Measurements from ENCODE around the gene CDCA3.

CDCA3 gene

GRCh38 chr12:6852651-6853354, 1.7 kb upstream of the CDCA3 start:
- DNase-seq: peak; percentile 44

GRCh38 chr12:6851921-6852650, 1.0 kb upstream of the CDCA3 start, which contains the start of gene USP5:
Gene USP5 (plus strand): TSS chr12:6852150. CDS start chr12:6852180, 30 bp downstream.
- DNase-seq: peak; percentile 99

- no peak for DNase-seq
These were observed 312 bp downstream of the CDCA3 start for GRCh38 chr12:6850796-6851152.

GRCh38 chr12:6849976-6850560, 1.0 kb downstream of the CDCA3 start:
- no peak for DNase-seq

DNA sequence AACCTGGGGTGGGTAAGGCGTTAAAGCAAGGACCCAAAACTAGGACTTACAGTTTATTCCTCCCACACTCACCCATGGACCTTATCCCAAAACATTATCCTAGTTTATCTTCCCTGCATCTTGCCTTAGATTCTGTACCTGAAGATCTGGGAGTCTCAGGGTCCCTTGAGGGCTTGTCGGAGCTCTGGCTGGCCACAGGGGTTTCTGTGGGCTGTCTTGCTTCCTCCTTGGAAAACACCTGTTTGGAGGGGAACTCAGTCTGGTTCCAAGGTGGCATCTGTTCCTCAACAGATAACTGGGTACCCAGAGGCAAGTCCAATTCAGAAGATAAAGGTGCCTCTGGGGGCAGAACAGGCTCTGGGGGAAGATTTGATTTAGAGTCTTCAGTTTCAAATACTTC, 1.7 kb downstream of the CDCA3 start:
- DNase-seq: no peak

- no peak for DNase-seq
These were observed 3.4 kb downstream of the CDCA3 start for GRCh38 chr12:6847676-6848075.

GRCh38 chr12:6846316-6846869, 4.7 kb downstream of the CDCA3 start:
- DNase-seq: no peak

DNA sequence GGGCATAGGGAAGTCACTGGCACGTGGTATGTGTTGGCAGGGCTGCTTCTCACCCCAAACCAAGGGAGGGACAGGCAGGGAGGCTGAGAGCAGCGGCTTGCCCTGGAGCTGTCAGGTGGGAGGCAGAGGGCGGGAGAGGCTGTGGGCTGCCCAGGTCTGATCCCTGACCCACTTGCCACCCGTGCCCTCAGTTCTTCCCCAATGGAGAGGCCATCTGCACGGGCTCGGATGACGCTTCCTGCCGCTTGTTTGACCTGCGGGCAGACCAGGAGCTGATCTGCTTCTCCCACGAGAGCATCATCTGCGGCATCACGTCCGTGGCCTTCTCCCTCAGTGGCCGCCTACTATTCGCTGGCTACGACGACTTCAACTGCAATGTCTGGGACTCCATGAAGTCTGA, 5.7 kb downstream of the CDCA3 start:
- DNase-seq: no peak

DNA sequence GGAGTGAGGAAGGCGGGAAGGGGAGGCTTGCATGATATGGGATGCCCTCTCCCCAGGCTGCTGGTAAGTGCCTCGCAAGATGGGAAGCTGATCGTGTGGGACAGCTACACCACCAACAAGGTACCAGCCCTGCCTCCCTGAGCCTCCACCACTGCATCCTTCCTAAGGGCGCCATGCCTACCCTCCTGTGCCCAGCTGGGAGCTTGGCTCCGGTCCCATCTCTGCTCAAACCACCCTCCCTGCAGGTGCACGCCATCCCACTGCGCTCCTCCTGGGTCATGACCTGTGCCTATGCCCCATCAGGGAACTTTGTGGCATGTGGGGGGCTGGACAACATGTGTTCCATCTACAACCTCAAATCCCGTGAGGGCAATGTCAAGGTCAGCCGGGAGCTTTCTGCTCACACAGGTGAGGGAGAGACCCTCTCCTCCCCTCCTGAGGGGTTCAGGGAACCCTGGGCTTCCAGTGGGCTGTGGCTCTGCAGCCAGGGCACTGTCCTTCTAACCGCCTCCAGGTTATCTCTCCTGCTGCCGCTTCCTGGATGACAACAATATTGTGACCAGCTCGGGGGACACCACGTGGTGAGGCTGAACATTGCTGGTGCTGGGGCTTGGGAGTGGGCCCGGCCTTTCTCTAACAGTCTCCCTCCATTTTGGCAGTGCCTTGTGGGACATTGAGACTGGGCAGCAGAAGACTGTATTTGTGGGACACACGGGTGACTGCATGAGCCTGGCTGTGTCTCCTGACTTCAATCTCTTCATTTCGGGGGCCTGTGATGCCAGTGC, 7.8 kb downstream of the CDCA3 start:
- no peak for DNase-seq

DNA sequence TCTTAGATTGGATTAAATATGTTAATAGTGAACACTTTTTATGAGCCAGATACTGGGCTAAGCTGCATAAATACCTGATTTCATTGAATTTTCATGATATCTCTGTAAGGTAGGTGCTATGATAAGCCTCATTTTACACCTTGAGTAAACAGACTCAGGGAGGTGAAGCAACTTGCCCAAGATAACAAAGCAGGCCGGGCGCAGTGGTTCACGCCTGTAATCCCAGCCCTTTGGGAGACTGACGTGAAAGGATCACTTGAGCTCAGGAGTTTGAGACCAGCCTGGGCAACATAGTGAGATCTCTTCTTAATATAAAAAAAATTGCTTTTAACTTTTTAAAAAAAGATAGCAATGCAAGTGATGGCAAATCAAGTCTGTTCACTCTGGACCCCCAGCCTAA, 9.0 kb downstream of the CDCA3 start:
- DNase-seq: no peak

GRCh38 chr12:6840761-6841515, 10.1 kb downstream of the CDCA3 start, which contains the start of gene GNB3:
Gene GNB3 (plus strand): TSS chr12:6840925. CDS start chr12:6841288, 363 bp downstream.
- DNase-seq: no peak

GRCh38 chr12:6840330-6840729, 10.8 kb downstream of the CDCA3 start:
- DNase-seq: no peak

GRCh38 chr12:6839482-6840201, 11.4 kb downstream of the CDCA3 start:
- DNase-seq: no peak

DNA sequence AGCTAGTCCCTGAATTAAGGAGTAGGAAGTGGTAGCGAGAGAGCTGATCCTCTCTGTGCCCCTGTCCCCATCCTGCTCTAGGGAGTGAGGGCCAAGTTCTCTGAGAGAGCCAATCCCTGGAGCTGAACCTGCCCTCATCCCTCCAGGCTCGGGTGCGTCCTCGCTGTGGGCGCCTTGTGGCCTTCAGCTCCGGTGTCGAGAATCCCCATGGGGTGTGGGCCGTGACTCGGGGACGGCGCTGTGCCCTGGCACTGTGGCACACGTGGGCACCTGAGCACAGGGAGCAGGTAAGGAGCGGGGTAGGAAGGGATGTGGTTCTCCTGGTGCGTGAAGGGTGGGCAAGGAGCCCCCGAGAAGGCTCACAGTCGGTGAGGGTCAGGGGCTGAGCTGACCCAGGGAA, 12.2 kb downstream of the CDCA3 start:
- DNase-seq: no peak

- DNase-seq: no peak
These were observed 13.6 kb downstream of the CDCA3 start for GRCh38 chr12:6837370-6838060.

- no peak for DNase-seq
These were observed 14.2 kb downstream of the CDCA3 start for GRCh38 chr12:6836851-6837250.

DNA sequence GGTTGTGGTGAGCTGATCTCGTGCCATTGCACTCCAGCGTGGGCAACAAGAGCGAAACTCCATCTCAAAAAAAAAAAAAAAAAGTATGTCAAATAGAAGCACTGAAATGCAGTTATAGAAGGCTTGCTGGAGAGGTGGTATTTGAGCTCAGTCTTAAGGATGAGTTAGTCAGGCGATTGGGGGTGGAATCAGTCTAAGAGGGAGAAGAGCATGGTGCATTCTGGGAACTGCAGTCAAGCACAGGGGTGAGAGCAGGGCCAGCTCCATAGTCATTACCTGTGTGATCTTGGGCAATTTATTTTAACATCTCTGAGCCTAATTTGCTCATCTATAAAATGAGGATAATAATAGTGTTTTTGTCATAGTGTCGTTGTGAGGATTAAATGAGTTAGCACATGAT, 16.2 kb downstream of the CDCA3 start:
- no peak for DNase-seq

GRCh38 chr12:6834254-6834653, 16.8 kb downstream of the CDCA3 start:
- no peak for DNase-seq

GRCh38 chr12:6833189-6833890, 17.7 kb downstream of the CDCA3 start:
- DNase-seq: no peak

- no peak for DNase-seq
These were observed 19.0 kb downstream of the CDCA3 start for GRCh38 chr12:6832125-6832524.
